ENCODE data around the gene LRFN2. TPM values are rescaled to one million over a fixed set of nuclear protein-coding genes. Genes with fewer than 3 reads are reported as not detected.

The LRFN2 gene
- polyA plus RNA-seq, 3 donors, result not detected

DNA sequence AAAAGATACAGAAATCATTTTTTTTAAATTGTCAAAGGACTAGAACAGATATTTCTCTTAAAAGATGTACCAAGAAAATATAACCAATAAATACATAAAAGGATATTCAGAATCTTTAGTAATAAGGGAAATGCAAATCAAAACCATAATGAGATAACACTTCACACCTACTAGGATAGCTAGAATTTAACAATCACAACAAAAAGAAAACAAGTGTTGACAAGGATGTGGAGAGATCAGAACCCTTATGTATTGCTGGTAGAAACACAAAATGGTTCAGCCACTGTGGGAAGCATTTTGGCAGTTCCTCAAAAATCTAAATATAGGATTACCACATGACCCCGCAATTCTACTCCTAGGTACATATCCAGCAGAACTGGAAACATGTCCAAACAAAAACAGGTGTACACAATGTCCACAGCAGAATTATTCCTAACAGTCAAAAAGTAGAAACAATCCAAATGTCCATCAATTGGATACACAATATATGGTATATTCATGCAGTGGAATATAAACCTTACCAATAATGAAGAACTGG, 211.0 kb downstream of the LRFN2 start:
- Histone ChIP-seq H3K36me3 (replicated peaks in 1 of 2; ENCODE audit: control insufficient read depth in 1 of 2, insufficient read depth in 2 of 2, low read length in 2 of 2) (no peaks in the 10 kb centered on the region), H3K27me3 (ENCODE audit: control insufficient read depth in 2 of 2, insufficient read depth in 2 of 2, low read length in 2 of 2) (no peaks in the 10 kb centered on the region), H3K4me3 (replicated peaks in 1 of 3; ENCODE audit: low read depth in 2 of 3, low read length in 3 of 3) (no peak overlapping the region), H3K27ac (ENCODE audit: low read depth in 1 of 2, low read length in 2 of 2) (no peak overlapping the region), H3K4me2 (replicated peaks; ENCODE audit: extremely low read depth, low read length, poor library complexity, severe bottlenecking) (no peak overlapping the region), H2AFZ (ENCODE audit: insufficient read depth, low read depth, low read length, poor library complexity, severe bottlenecking) (no peak overlapping the region), H4K20me1 (ENCODE audit: insufficient read depth, low read length) (no peaks in the 10 kb centered on the region), H3K4me1 (ENCODE audit: control insufficient read depth in 1 of 2, insufficient read depth in 2 of 2, low read length in 2 of 2) (no peaks in the 10 kb centered on the region), H3K9ac (ENCODE audit: insufficient read depth, low read length, poor library complexity, severe bottlenecking) (no peak overlapping the region), H3K9me3 (replicated peaks in 1 of 2; ENCODE audit: control insufficient read depth in 1 of 2, insufficient read depth in 1 of 2, low read length in 2 of 2) (peaks cover 10 to 21% of the 10 kb centered on the region in 2 donors), H3K79me2 (ENCODE audit: insufficient read depth, low read length) (no peaks in the 10 kb centered on the region)
- H3K36me3 Mint-ChIP-seq, result no peaks in the 10 kb centered on the region
- intact Hi-C loops (cut with micrococcal nuclease), result no loop called here
- H3K9me3 Mint-ChIP-seq, result peaks cover 6 to 25% (median 16%) of the 10 kb centered on the region in 7 donors
- peaks cover 2 to 4% (median 2%) of the 10 kb centered on the region in 3 donors for H3K27me3 Mint-ChIP-seq (ENCODE audit: low read depth in 3 of 3)
- H3K4me3 Mint-ChIP-seq, result no peak overlapping the region
- TF ChIP-seq, protein P1, sequence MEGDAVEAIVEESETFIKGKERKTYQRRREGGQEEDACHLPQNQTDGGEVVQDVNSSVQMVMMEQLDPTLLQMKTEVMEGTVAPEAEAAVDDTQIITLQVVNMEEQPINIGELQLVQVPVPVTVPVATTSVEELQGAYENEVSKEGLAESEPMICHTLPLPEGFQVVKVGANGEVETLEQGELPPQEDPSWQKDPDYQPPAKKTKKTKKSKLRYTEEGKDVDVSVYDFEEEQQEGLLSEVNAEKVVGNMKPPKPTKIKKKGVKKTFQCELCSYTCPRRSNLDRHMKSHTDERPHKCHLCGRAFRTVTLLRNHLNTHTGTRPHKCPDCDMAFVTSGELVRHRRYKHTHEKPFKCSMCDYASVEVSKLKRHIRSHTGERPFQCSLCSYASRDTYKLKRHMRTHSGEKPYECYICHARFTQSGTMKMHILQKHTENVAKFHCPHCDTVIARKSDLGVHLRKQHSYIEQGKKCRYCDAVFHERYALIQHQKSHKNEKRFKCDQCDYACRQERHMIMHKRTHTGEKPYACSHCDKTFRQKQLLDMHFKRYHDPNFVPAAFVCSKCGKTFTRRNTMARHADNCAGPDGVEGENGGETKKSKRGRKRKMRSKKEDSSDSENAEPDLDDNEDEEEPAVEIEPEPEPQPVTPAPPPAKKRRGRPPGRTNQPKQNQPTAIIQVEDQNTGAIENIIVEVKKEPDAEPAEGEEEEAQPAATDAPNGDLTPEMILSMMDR (IDR thresholded peaks at IDR 0.05), result no peak
- H3K4me1 Mint-ChIP-seq, result no peaks in the 10 kb centered on the region
- H3K27ac Mint-ChIP-seq, result no peak overlapping the region
- no CpG with 5 or more reads among the region's 1 CpG for WGBS (ENCODE audit: insufficient coverage)
- no peak for DNase-seq

DNA sequence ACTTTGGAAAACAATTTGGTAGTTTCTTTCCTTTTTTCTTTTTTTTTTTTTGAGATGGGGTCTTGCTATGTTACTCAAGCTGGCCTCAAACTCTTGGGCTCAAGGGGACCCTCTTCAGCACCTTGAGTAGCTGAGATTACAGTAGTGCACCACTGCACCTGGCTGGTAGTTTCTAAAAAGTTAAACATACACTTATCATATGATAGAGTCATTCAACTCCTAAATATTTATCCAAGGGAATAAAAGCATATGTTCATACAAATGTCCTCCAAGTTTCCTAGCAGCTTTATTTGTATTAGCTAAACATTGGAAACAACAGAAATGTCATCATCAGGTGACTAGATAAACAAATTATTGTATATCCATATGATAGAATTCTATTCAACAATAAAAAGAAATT, 213.9 kb downstream of the LRFN2 start:
- no peak overlapping the region for H3K4me3 ChIP-seq (replicated peaks in 1 of 3; ENCODE audit: low read depth in 2 of 3, low read length in 3 of 3)
- H3K79me2 ChIP-seq (ENCODE audit: insufficient read depth, low read length), result no peaks in the 10 kb centered on the region
- Mint-ChIP-seq H3K4me3 (no peak overlapping the region), H3K27ac (no peak overlapping the region), H3K9me3 (peaks cover 3 to 12% (median 10%) of the 10 kb centered on the region in 7 donors), H3K27me3 (ENCODE audit: low read depth in 3 of 3) (peaks cover 2 to 4% (median 4%) of the 10 kb centered on the region in 3 donors), H3K36me3 (no peaks in the 10 kb centered on the region), H3K4me1 (no peaks in the 10 kb centered on the region)
- H3K27ac ChIP-seq (ENCODE audit: low read depth in 1 of 2, low read length in 2 of 2), result no peak overlapping the region
- TF ChIP-seq, protein P1 (IDR thresholded peaks at IDR 0.05), result no peak
- no peak overlapping the region for H2AFZ ChIP-seq (ENCODE audit: insufficient read depth, low read depth, low read length, poor library complexity, severe bottlenecking)
- no peaks in the 10 kb centered on the region for H3K4me1 ChIP-seq (ENCODE audit: control insufficient read depth in 1 of 2, insufficient read depth in 2 of 2, low read length in 2 of 2)
- no peak overlapping the region for H3K4me2 ChIP-seq (replicated peaks; ENCODE audit: extremely low read depth, low read length, poor library complexity, severe bottlenecking)
- no peaks in the 10 kb centered on the region for H4K20me1 ChIP-seq (ENCODE audit: insufficient read depth, low read length)
- intact Hi-C loops (cut with micrococcal nuclease), result no loop called here
- H3K9ac ChIP-seq (ENCODE audit: insufficient read depth, low read length, poor library complexity, severe bottlenecking), result no peak overlapping the region
- H3K36me3 ChIP-seq (replicated peaks in 1 of 2; ENCODE audit: control insufficient read depth in 1 of 2, insufficient read depth in 2 of 2, low read length in 2 of 2), result no peaks in the 10 kb centered on the region
- DNase-seq, result no peak
- H3K27me3 ChIP-seq (ENCODE audit: control insufficient read depth in 2 of 2, insufficient read depth in 2 of 2, low read length in 2 of 2), result no peaks in the 10 kb centered on the region
- peaks cover 3 to 9% of the 10 kb centered on the region in 2 donors for H3K9me3 ChIP-seq (replicated peaks in 1 of 2; ENCODE audit: control insufficient read depth in 1 of 2, insufficient read depth in 1 of 2, low read length in 2 of 2)

Measured in CD14-positive monocyte (primary cell).